GM19099 (cell line): Measurements from ENCODE around the gene MAPK8IP1.
A peak's percentile ranks its signal among the peaks of the same experiment; 100 is the strongest.

Experiments
- POLR2A ChIP-seq: IDR thresholded peaks from 3 replicates; pipeline ENCODE4 v1.6.1; 2011; ENCODE audit warnings: low read depth; ENCODE audit not compliant: insufficient read length; ENCODE audit errors: extremely low read depth

The MAPK8IP1 gene

DNA sequence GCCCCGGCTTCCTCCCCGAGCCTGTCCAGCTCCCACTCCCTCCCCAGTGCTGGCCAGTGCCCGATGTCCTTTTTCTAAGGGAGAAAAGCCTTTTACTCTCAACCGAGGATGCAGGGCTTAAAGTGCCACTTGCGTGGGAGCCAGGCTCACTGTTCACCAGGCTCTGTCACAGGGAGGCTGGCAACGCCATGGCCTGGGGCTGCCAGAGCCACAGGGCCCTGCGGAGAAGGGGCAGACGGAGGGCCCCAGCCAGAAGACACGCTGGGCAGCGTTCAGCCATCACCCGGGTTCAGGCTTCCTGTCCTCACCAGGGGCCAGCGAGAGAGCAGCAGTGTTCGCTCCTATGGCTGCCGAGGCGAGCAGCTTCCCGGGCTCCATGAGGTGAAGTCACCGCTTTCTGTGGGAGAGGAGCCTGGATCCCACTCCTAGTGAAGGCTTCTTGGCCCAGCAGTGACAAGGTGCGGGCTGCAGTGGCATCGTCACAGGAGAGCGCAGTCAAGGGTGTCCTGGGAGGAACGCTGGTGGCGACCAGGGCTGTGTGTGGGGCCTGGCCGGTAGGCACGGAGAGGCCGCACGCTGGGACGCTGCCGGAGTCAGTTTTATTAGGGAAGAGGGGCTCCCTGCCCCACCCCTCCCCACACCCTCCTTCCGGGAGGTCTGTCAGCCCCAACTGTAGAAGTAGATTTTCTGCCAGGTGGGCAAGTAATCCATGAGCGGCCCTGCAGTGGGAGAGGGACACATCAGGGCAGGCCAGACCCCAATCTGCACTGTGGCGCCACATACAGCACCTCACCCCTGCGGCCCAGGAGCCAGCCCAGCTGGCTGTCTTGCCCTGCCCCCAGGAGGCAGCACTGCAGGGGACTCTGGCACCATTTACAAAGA is 24.4 kb downstream of the MAPK8IP1 start:
- TF ChIP-seq POLR2A = no peak

DNA sequence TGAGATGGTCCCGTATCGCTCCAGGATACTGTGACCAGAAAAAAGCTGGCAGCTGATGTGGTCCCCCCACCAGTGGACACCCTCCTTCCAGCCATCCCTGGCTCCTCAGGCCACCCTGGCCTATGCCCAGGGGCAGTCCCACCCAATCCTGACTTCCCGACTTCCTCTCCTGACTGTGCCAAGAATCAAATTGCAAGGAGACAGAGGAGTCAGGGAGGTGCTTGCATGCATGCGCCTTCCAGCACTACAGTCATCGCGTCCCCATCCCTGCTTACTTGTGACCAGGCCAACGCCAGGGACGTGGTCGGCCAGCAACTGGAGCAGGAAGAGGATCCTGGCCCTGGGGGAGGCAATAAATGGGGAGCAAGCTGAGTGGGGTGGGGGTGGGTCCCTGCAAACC is 25.2 kb downstream of the MAPK8IP1 start:
- TF ChIP-seq POLR2A = no peak

DNA sequence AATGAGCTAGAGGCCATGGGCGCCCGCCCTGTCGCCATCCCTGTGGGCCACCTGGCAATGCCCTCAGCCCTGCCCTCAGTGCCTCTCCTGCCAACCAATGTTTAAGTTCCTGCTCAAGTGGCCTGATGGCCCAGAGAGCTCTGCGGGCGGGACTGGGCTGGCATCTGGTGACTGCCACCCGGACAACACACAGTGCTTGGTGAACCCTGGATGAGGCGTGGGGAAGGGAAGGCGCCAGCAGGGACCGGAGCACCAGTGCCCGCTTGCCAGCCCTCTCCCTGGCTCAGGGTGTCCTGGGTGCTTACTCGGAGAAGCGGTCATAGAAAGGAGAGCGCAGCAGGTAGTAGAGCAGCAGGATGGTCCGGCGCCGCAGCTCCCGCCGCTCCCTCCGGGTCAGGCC is 28.1 kb downstream of the MAPK8IP1 start:
- no peak for TF ChIP-seq POLR2A

DNA sequence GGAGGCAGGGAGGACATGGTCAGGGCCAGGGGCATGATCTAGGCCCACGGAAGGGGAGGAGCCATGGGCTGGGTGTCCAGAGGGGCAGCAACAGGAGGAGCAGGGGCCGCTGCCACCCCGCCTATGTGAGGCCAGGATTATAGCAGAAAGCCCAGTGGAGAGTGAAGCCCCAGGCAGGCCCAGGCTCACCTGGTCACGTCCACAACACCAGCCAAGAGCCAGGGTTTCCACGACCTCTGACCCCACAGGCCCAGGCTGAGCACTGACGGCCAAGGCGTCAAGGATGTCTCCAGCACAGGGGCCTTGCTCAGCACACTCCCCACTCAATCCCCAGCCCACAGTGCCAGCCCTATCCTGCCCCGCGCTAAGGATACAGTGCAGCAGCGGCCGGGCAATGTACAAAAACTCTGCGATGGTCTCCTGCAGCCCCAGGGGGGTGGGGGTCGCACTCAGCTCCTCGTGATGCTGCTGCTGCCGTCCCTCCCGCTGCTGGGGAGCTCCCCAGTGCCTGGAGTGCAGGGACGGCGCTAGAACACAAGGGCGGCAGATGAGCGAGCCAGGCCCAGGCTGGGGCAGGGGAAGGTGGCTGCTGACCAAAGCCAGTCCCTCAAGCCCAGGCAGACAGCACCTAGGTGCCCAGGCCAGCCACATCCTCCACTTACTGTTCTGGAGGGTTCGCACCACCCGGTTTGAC is 28.6 kb downstream of the MAPK8IP1 start:
- no peak for TF ChIP-seq POLR2A

DNA sequence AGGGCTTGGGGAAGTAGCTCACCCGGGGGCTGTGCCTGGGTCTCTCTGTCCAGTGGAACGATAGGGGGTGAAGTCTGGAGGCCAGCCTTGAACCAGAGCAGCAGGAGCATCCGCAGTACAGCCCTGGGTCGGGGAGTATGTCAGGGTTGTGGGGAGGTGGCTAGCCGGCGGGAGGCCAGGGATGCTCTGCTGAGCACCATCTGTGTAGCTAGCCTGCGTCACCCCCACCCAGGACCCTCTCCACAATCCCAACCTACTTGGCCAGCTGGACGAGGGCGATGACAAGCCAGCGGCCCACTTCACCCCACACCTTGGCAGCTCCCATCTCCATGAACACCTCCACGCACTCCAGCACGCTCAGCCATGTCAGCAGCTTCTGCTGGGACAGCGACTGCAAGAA is 30.0 kb downstream of the MAPK8IP1 start:
- no peak for TF ChIP-seq POLR2A

DNA sequence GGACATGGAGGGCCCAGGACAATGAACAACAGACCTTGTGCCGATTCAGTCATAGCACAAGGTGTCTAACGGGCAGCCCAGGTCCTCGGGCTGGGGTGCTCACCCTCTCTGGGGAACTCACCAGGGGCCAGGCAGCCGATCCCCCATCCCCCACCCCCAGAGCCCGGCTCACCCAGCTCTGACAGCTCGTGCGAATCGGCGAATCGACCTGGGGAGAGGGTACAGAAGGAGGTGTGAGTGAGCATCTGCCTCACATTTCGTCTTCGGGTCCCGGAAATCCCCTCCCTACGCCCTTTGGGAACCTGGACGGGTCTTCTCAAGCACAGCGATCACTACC is 31.8 kb downstream of the MAPK8IP1 start:
- TF ChIP-seq POLR2A = no peak

DNA sequence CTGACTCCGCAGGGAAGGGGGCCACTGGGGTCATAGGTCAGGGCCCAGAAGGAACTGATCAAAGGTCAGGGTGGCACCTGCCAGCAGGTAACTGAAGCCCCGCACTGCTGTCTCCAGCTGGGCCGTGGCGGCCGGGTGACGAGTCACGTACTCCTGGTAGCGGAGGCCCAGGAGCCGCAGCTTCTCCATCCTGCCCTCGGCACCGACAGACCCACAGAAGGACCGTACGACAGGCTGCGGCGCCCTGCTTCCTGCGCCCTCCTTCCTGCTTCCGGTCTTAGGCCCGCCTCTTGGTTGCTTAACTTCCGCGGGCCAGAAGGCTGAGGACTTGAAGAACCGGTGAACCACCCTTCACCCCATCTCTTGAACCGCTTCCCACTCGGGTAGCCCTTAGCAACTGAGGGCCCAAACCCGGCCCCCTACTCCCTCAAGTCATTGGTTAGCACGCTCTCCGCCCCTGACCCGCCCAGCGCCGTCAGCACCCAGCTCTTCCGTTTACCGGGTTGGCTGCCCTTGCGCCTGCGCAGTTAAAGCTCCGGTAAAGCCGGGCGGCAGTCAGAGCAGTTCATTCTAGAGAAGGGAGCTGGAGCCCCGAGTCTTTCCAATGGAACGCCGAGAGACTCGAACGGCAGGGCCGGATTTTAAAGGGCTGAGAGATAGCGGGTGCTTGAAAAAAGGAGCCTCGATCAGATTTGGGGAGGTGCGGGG is 32.3 kb downstream of the MAPK8IP1 start, which contains the start of gene PEX16:
Gene PEX16, minus strand, starts transcription at position 255 of the 708 bp plus-strand sequence. Its CDS starts 66 bp downstream, at position 189.
- TF ChIP-seq POLR2A = peak; percentile 89

DNA sequence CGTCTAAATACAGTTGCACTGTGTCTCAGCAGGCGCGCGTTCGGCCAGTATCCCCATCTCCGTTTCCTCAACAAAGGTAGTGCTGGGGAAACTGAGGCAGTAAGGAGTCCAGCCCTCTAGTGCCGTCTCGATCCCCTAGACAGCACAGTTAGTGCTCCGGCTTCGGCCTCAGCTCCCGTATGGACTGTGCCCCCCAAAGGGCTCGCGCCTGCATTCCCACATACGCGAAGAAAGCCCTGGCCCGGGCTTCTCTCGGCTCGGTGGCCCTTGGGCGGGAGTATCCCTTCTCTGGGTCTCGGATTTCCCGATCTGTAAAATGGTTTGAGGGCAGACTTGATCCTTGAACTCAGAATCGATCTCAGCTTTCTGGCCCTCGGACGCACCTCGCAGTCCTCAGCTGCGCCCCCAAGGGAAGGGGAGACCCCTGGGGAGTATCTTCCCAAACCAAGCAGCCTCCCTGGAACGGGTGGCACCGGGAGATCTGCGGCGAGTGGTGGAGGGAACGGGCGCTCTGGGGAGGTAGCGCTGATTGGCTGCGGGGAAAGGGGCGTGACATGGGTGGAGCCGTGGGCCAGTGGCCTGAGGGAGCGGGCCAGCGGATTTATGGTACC is 33.0 kb downstream of the MAPK8IP1 start:
- peak; percentile 44 for TF ChIP-seq POLR2A

DNA sequence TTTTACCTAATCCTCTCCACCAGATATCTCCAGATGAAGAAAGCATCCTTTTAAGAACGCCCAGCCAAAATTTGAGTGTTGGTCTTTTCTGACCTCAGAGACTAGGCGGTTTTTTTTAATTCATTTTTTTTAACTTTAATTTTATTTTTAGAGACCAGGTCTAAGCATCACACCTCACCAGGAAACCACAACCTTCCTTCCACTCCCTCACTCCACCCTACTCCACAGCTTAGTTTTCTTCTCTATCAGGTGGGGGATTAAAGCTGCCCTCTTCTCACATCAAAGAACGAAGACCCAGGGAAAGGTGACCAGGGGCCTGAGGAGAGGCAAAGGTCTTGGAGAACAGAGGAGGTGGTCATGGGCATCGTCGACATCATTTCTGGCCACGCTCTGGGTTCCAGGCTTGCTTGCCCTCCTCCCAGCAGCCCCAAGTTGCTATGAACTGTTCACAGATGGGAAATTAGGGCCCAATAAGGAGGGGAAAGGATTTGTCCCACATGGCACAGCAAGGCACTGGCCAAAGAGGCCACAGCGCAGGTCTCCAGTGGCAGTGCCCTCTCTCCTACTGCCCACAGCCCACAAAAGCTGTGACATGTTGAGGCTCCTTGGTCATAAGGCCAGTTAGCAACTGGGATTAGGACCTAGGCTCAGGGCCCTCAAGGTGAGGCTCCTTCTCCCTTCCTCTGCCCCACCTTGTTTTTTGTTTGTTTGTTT is 33.7 kb downstream of the MAPK8IP1 start:
- TF ChIP-seq POLR2A = no peak

DNA sequence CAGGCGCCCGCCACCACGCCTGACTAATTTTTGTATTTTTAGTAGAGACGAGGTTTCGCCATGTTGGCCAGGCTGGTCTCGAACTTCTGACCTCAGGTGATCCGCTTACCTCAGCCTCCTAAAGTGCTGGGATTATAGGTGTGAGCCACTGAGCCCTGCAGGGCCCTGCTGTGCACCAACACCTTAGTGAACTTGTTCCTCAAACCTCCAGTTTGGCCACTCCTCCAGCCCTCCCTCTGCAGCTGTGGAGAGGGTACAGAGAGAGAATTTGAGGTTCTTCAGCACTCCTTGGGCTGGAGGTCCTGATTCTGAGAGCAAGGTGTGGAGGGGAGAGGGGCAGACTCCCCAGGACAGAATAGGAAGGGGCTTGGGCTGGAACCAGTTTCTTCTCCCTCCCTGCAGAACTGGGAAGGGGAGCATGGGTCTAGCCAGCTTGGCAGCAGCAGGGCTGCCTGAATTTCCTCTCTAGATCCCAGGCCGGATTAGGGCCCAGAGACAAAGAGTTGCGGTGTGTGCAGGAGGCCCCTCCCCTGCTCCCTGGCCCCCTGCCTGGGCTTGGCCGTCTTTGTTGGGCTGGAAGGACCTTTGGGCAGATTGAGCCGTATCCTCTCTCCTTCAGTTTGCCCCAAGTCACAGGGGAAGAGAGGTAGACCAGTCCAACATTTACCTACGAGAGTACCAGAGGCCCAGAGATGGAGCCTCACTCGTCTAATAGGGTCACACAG is 34.5 kb downstream of the MAPK8IP1 start:
- no peak for TF ChIP-seq POLR2A

DNA sequence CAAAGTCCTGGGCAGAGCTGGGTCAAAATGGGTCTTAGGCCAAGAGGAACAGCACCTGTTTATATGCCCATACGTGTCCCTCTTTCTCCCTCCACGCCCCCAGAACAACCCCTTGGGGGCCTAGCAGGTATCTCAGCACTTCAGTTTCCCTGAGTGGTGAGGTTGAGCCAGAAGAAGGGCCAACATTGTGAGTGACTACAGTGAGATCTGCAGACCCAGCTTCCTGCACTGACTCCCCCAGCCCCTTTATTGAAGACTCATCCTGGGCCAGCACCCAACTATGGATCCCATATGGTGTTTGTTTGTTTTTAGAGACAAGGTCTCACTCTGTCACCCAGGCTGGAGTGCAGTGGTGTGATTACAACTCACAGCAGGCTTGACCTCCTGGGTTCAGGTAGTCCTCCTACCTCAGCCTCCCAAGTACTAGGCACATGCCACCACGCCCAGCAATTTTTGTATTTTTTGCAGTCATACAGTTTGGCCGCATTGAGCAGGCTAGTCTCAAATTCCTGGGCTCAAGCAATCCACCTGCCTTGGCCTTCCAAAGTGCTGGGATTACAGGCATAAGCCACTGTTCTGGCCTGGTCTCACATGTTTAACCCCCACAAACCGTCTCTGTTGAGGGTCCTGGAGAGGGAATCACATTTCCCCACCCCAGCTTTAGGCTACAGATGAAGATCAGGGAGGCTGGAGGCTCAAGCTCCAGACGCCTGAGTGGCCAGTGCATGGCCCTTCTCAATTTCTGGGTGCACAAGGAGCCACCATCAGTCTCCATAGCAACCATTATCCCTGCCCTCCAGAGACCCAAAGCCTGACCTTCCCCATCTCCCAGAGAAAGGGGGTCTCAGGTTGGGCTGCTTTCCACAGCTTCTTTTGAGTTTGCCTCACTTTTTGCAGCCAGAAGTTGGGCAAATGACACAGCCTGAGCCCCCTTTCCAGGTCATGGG is 35.4 kb downstream of the MAPK8IP1 start:
- TF ChIP-seq POLR2A = no peak

DNA sequence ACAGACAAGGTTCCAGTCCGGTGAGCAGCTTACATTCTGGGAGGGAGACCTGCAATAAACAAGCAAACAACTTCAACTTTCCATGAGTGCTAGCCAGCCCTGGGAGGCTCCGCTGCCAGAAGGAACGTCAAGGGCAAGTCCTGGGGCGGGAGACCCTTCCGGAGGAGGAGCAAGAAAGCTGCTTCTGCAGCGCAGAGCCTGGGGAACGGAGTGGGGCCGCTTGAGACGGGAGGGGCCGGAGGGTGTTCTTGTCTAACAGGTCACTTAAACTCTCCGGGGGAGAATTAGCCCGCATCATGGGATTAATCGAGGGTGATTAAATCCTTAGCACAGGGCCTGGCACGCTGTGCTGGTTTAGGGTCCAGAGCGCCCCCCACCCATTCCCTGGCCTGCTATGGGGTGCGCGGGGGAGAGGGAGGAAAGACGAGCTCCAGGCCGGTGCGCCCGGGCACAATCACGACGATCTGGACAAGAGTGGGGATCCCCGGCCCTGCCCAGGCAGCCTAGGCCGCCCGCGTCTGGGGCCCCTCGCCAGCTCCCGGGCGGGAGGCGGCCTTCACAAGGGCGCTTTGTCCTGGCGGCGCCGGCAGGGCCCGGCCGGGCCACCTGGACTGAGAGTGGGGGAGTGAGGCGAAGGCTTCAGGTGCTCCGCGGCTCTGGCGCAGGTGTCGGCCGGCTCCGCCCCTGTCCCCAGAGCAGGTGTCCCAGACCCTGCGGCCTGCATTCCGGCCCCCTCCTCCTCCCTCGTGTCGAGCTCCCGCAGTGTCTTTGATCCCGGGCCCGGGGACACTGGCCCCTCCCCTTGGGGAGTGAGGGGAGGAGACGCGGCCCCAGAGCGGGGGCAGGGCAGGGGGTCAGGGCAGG is 36.3 kb downstream of the MAPK8IP1 start:
- TF ChIP-seq POLR2A = no peak

DNA sequence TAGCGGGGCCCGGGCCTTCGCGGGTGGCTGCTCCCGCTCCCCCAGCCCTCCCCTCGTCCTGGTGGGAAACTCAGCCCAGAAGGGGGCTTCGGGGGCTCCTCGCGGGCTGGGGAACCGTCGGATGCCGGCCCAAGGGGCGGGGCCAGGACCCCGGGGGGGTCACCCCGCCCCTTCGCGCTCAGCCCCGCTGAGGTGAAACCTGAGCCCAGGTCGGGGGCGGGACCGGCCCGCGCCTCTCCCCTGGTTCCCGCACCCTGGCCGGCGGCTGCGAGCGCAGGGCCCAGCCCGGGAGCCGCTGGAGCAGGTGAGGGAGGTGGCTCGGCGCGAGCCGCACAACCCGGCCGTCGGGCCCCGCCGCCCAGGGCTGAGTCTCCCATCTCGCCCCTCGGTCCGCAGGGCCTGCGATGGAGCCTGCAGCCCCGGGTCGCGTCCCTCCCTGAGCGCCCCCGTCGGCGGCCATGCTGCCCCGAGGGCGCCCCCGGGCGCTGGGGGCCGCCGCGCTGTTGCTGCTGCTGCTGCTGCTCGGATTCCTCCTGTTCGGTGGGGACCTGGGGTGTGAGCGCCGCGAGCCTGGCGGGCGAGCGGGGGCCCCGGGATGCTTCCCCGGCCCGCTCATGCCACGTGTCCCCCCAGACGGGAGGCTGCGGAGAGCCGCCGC is 37.1 kb downstream of the MAPK8IP1 start, which contains the start of gene LARGE2:
Gene LARGE2, plus strand, starts transcription at position 232 of the 658 bp plus-strand sequence. Its CDS starts 227 bp downstream, at position 459.
- no peak for TF ChIP-seq POLR2A
